ENCODE measurements around the gene RARG. TPM values are rescaled to one million over a fixed set of nuclear protein-coding genes. Genes with fewer than 3 reads are reported as not detected.
A peak's percentile ranks its signal among the peaks of the same experiment; 100 is the strongest.

Gene RARG
- total RNA-seq (2014; rRNA removed): 62.0 and 73.5 TPM in 2 replicates
- Bru-seq, nascent RNA: percentile 80 among the genes with signal in this experiment
- percentile 86 among the genes with signal in this experiment for BruChase-seq, experiment 1, labeled RNA remaining after a 6-hour chase
- percentile 82 among the genes with signal in this experiment for BruChase-seq, experiment 2, labeled RNA remaining after a 2-hour chase
- long read RNA-seq, transcript RARG-201 (8 exons, 1,836 nt): minor isoform, 28 of 122 reads
- long read RNA-seq, transcript RARG-202 (9 exons, 2,640 nt): minor isoform, 5 of 122 reads
- long read RNA-seq, transcript RARG-203 (10 exons, 2,959 nt): major isoform, 37 of 122 reads
- long read RNA-seq, partial matches to known transcripts: 23 of 122 reads
- long read RNA-seq, other reads (novel, unspliced or antisense): 28 of 122 reads

GRCh38 chr12:53231921-53232645 lies at the start of gene RARG:
TSS of gene RARG (minus strand) at chr12:53232209. CDS start at chr12:53227545, 4,664 bp downstream.
- BruUV-seq (replicated peaks): no TSS peak
- intact Hi-C loops (cut with micrococcal nuclease): no loop called here
- ChIA-PET POLR2A (ENCODE audit: unreplicated experiment) (no interaction called here), CTCF (interaction anchor here (0.6 kb wide), 1 partner anchor 269 kb away, joined by 3 read pairs; the partner anchor contains the start of gene TARBP2)
- peaks cover 46% of the 10 kb centered on the region for H3K4me1 ChIP-seq (ENCODE audit: insufficient read depth, low read length)
- peak within 1 kb of the TSS; percentile 76 for H3K9ac ChIP-seq (ENCODE audit: low read length)
- H3F3A ChIP-seq (ENCODE audit: low read length, unreplicated experiment): peaks cover 3% of the 10 kb centered on the region
- H3K27me3 ChIP-seq (ENCODE audit: low read length): no peaks in the 10 kb centered on the region
- no peaks in the 10 kb centered on the region for H3K9me3 ChIP-seq (ENCODE audit: low read length)
- no peaks in the 10 kb centered on the region for H4K20me1 ChIP-seq (ENCODE audit: low read length)
- no peak for TF ChIP-seq EZH2phosphoT487 (IDR thresholded peaks at IDR 0.05; ENCODE audit: borderline replicate concordance, low read length)
- no peak for TF ChIP-seq CTCF (conservative IDR thresholded peaks at IDR 0.05; ENCODE audit: low read depth, low read length)
- no peak for TF ChIP-seq EZH2 (IDR thresholded peaks at IDR 0.05; ENCODE audit: low read length, unreplicated experiment)
- no peaks in the 10 kb centered on the region; the same call in 1 of the 2 replicates for H3K36me3 ChIP-seq (ENCODE audit: low read depth, low read length)
- peak within 1 kb of the TSS; percentile 93 for H3K4me2 ChIP-seq (ENCODE audit: low read length)
- DNase-seq: peak; percentile 78
- H3K79me2 ChIP-seq (ENCODE audit: low read length): peaks cover 42% of the 10 kb centered on the region
- no peaks in the 10 kb centered on the region for H3K9me2 ChIP-seq (replicated peaks; ENCODE audit: low read length)
- peak within 1 kb of the TSS; percentile 76 for H3K4me3 ChIP-seq (ENCODE audit: low read length)
- peak within 1 kb of the TSS; percentile 73 for H3K27ac ChIP-seq (ENCODE audit: low read length)
- peak within 1 kb of the TSS; percentile 83 for H2AFZ ChIP-seq (ENCODE audit: low read length)
- ATAC-seq: peak; percentile 72

DNA sequence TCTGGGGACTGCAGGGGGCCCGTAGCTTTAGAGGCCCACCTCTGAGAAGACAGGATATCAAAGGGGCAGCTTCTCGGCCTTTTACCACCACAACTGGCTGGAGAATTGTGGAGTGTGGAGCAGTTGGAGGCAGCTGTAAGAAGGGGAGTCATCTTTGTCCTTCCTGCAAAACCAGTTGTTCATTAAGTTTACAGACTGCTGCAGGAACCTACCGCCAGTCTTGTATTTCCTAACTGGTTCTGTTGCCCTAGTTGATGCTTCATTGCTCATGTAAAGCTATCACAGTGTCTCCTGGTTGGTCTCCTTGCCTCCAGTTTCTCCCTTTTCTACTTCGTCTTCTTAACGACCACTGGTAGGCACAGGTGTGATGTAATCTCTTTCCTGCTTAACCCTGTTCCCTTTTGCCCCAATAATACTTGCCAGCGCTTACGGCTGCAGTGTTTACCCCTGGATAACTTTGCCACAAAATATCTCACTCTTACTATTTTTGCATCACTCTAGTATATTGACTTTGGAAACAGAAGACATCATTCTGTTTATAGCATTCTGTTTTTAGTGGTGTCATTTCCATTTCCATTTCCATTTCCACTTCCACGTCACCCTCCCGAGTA lies 48.0 kb upstream of the RARG start:
- CTCF ChIA-PET: no interaction called here
- intact Hi-C loops (cut with micrococcal nuclease): no loop called here
- BruUV-seq (replicated peaks): no TSS peak
- TF ChIP-seq EZH2 (IDR thresholded peaks at IDR 0.05; ENCODE audit: low read length, unreplicated experiment) (no peak), EZH2phosphoT487 (IDR thresholded peaks at IDR 0.05; ENCODE audit: borderline replicate concordance, low read length) (no peak), CTCF (conservative IDR thresholded peaks at IDR 0.05; ENCODE audit: low read depth, low read length) (no peak)
- Histone ChIP-seq H2AFZ (ENCODE audit: low read length) (no peak overlapping the region), H3K9me2 (replicated peaks; ENCODE audit: low read length) (no peaks in the 10 kb centered on the region), H3K4me1 (ENCODE audit: insufficient read depth, low read length) (no peaks in the 10 kb centered on the region), H3K4me2 (ENCODE audit: low read length) (no peak overlapping the region), H4K20me1 (ENCODE audit: low read length) (no peaks in the 10 kb centered on the region), H3K36me3 (ENCODE audit: low read depth, low read length) (peaks cover 53% of the 10 kb centered on the region), H3K27me3 (ENCODE audit: low read length) (no peaks in the 10 kb centered on the region), H3F3A (ENCODE audit: low read length, unreplicated experiment) (no peaks in the 10 kb centered on the region), H3K9ac (ENCODE audit: low read length) (no peak overlapping the region), H3K9me3 (ENCODE audit: low read length) (no peaks in the 10 kb centered on the region), H3K4me3 (ENCODE audit: low read length) (no peak overlapping the region), H3K79me2 (ENCODE audit: low read length) (no peaks in the 10 kb centered on the region), H3K27ac (ENCODE audit: low read length) (no peak overlapping the region)
- POLR2A ChIA-PET (ENCODE audit: unreplicated experiment): no interaction called here
- ATAC-seq (no peak), DNase-seq (no peak)

Data from PC-3 (cell line).